Left cardiac atrium (tissue), 4 donors: ENCODE data around the gene CACNA1E. TPM values are rescaled to one million over a fixed set of nuclear protein-coding genes. Genes with fewer than 3 reads are reported as not detected.
"Not testable (repeated sequence)": the region's sequence is repeated elsewhere in the genome, so short reads cannot be mapped to it uniquely, and the experiment has no call there.

Experiments used
- ATAC-seq, 2 donors: fragments of 200-7000 bp; cut with Tn5 transposase; one replicate each; pipeline ENCODE4 v1.9.1; 2020; ENCODE audit warnings: mild to moderate bottlenecking in 2 of 2, moderate library complexity in 2 of 2
- DNase-seq: peaks from one replicate; pipeline ENCODE4 v3.0.0-alpha.2; 2020
- intact Hi-C, 2 donors: fragments of 100-400 bp; cut with DNase I; formaldehyde crosslinking; loops; one replicate each; pipeline versions ENCODE4 v1.14.1 to v1.15.1; 2022 to 2023
- total RNA-seq, 2 donors: library from RNA; stranded (reverse); fragmentation: NEBNext Ultra II Directional; extraction: Animal tissue kit (Norgen Biotek cat#: 25700); gene quantifications; one replicate each; pipeline ENCODE4 v1.2.1, GENCODE V29; 2021
- donor health status: DM: no; HTN: yes; CAD: no.
- donor health status: DM: no; HTN: yes; CAD: no; lungs with severe emphysema.
- donor health status: DM: yes; HTN: yes; CAD: no.
- donor health status: Dilated cardiomyopathy.

Gene CACNA1E
- total RNA-seq, 2 donors from 2014 or later: 0.55 to 1.3 TPM

DNA sequence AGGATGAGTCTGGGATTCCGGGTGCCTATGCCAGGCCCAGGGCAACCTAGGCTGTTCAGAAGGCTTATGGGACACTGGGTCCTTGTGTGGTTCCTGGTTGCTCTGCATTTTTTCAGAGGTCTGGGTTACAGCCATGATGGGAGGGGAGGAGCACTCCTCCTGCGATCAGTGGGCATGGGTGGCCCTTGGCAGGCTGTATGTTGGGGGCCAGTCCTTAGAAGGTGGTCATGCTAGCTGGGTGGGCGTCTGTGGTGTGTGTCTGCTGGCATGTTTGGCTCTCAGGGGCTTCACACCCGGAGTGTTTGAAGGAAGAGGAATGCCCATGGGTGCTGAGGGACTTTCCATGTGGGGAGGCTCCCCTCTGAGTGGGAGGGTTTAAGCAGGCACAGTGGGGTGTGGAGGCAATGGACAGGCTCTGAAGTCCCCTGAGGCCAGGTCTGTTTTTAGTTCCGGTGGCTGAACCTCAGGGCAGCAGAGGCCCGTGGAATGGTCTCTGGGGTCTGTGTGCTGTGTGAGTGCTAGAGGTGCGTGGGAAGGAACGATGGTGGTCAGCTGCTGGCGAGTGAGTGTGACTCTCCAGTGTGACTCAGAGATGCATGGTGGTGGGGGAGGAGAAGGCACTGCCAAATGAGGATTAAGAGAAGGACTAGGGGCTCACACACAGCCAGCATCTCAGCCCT, 25.3 kb downstream of the CACNA1E start:
- intact Hi-C loops: no loop called here
- DNase-seq (no peak), ATAC-seq (no peak)

DNA sequence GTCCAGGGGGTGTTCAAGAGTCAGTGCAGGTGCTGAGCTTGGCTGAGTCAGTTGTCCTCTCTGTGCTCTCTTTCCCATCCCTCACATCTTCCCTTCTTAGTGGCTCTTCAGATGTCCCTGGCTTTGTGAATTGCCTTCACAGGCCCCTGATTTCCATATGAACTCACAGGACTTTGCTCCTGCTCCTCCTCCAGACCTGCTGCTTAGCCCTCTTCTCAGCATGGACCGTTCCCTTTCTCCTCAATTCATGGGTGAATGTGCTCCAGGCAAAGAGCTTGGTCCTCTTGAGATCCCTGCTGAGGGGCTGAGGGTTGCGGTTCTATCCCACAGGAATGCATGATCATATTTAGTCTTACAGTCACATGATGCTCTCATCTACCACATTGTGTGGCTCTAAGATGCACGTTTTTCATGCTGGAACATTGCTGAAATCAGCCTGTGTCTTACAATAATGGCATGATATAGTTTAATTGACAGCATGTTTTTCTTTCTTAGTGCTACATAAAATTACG, 30.5 kb downstream of the CACNA1E start:
- intact Hi-C loops: no loop called here
- DNase-seq: no peak
- no peak for ATAC-seq

GRCh38 chr1:181514298-181515290, 31.3 kb downstream of the CACNA1E start:
- intact Hi-C loops: no loop called here
- no peak for DNase-seq
- peak; percentile 39 to 47 for ATAC-seq

- intact Hi-C loops: no loop called here
- DNase-seq (no peak), ATAC-seq (no peak)
These were observed 33.4 kb downstream of the CACNA1E start for GRCh38 chr1:181516706-181517105.

- intact Hi-C loops: no loop called here
- no peak for DNase-seq
- no peak for ATAC-seq
These were observed 34.0 kb downstream of the CACNA1E start for GRCh38 chr1:181517181-181517875.

DNA sequence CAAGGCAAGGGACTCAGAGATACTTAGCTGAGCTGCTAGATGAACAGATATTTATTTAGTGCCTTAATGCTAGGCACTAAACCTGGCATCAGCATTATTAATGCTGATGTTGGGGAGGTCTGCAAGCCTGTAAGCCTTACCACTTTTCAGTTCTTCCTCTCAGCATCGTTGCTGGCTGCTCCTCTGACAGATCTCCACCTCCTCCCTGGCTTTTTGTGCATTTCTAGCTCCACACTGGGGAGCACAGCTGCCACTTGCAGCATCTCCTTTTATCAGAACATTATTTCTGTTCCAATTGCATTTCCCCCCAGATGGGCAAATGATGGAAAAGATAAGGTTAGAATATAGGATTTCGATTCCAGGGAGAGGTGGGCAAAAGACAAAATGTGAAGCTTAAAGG, 34.8 kb downstream of the CACNA1E start:
- no peak for ATAC-seq

GRCh38 chr1:181522864-181523263, 39.5 kb downstream of the CACNA1E start:
- DNase-seq (no peak), ATAC-seq (no peak)
- intact Hi-C loops: no loop called here

More for the DNA sequence above, 34.8 kb downstream of the CACNA1E start:
- no peak for DNase-seq
- intact Hi-C loops: no loop called here

- ATAC-seq (no peak), DNase-seq (no peak)
These were observed 41.9 kb downstream of the CACNA1E start for GRCh38 chr1:181525104-181525721.

DNA sequence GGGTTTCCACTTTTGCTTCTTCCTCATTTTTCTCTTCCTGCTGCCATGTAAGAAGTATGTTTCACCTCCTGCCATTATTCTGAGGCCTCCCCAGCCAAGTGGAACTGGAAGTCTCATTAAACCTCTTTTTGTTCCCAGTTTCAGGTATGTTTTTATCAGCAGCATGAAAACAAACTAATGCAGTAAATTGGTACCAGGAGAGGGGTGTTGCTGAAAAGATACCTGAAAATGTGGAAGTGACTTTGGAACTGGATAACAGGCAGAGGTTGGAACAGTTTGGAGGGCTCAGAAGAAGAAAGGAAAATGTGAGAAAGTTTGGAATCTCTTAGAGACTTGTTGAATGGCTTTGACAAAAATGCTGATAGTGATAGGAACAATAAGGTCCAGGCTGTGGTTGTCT, 44.9 kb downstream of the CACNA1E start:
- intact Hi-C loops: not testable (repeated sequence)

More at GRCh38 chr1:181525104-181525721, 41.9 kb downstream of the CACNA1E start:
- intact Hi-C loops: no loop called here

DNA sequence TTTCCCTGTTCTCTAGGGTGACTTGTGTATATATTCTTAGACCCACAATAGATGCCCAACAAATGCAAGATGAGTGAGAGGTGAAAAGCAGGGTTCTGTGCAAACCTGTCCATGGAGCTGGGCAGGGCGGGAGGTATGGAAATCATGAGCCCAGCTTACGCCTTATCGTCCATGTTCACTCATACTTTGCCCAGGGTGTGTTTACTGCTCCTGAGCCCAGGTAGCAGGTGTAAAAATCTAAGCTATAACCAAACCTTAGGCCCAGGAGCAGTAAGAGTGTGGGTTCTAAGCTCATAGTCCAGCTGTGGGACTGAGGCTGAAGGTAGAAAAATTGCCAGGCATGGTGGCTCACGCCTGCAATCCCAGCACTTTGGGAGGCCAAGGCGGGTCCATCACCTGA, 48.1 kb downstream of the CACNA1E start:
- ATAC-seq (no peak), DNase-seq (no peak)
- intact Hi-C loops: no loop called here

More for the DNA sequence above, 44.9 kb downstream of the CACNA1E start:
- not testable (repeated sequence) for ATAC-seq, DNase-seq

DNA sequence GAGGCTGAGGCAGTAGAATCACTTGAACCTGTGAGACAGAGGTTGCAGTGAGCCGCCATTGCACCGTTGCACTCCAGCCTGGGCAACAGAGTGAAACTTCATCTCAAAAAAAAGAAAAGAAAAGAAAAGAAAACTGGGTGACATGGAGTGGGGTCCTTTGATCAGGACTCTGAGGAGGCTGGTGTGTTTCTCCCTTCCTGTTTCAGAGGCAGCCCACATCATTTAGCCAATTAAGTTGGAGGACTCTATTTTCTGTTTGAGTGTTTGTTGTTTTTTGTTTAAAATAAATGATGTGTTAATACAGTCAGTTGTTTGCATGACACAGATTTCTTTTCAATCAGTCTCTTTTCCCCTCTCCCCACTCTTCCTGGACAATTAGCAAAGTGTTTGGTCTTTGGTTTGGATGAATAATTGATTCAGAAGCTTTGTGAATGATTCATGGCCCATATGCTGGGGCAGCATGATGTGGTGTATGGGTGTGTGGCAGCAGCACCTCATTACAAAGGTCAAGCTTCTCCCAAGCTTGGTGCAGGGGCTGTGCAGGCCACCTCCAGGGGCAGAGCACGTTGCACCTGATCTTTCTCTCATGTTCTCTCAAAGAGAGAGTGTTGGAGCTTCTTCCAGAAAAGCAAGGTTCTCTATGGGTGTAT, 48.8 kb downstream of the CACNA1E start:
- DNase-seq: no peak
- intact Hi-C loops: no loop called here
- ATAC-seq: no peak

- no peak for DNase-seq
- intact Hi-C loops: no loop called here
- ATAC-seq: no peak
These were observed 55.5 kb downstream of the CACNA1E start for GRCh38 chr1:181538836-181539235.

DNA sequence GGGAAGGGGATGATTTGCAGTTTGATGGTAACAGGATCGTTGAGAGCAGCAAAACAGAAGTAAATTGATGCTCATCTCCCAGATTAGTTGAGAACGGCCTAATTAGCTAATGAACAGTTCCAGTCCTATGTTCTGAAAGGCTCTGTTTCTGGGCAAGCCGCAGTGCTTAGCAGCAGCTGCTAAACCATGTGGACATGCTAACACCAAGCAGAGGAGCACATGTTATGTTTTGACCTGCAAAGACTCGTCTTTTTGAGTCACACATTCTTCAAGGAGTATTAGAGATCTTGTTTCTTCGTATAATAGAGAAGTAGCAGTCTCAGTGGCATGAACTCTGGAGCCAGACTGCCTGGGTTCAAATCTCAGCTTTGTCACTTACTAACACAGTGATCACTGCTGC, 58.1 kb downstream of the CACNA1E start:
- ATAC-seq: no peak
- intact Hi-C loops: no loop called here

GRCh38 chr1:181541947-181542346, 58.6 kb downstream of the CACNA1E start:
- intact Hi-C loops: no loop called here
- DNase-seq (no peak), ATAC-seq (peak in 1 of 2 donors; percentile 78)

More for the DNA sequence above, 58.1 kb downstream of the CACNA1E start:
- no peak for DNase-seq

- ATAC-seq, intact Hi-C loops, DNase-seq: not testable (repeated sequence)
These were observed 59.1 kb downstream of the CACNA1E start for GRCh38 chr1:181542406-181542805.

GRCh38 chr1:181545395-181545794, 62.1 kb downstream of the CACNA1E start:
- DNase-seq (no peak), ATAC-seq (no peak)
- intact Hi-C loops: no loop called here

DNA sequence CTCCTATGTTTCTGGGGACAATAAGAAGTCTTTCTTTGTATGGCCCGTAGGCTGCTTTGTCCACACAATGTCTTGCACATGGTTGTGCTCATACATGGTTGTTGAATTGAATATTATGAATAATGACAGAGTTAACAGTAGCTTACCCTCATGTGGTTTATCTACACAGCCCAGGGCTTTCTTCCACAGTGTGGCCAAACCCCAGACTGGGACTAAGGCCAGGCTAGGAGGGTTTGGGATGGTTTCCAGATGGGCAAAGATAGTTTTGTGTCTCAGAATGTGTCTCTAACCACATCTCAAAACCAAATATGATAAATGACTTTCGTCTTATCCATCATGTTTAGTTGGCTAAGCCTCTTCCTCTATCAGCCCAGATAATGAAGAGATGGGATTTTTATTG, 65.2 kb downstream of the CACNA1E start:
- DNase-seq (no peak), ATAC-seq (no peak)
- intact Hi-C loops: no loop called here

- no peak for DNase-seq
- intact Hi-C loops: no loop called here
- ATAC-seq: no peak
These were observed 67.9 kb downstream of the CACNA1E start for GRCh38 chr1:181551249-181551648.
